ENCODE data around the gene STK38L. TPM values are rescaled to one million over a fixed set of nuclear protein-coding genes. Genes with fewer than 3 reads are reported as not detected.

Gene STK38L
- total RNA-seq, 1 donor from 2014 or later: 36.0 TPM

DNA sequence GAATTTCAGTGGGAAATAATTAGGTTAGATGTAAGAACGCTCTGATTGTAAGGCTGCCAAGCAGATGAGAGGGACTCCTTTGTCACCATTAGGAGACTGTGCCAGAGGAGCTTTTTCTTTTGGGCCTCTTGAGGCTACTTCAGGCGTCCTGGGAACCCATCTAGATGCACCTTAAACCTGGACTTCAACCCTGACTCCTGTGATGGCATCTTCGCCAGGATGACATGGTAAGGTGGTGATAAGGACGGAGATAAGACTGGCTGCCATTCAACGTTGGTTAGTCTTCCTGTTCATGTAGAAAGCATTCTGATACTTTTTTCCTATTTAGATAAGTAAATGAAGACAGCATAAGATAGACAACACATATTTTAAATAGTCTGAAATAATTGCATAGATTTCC is 36.3 kb downstream of the STK38L start:
- ATAC-seq: no peak
- no peak for DNase-seq
- no peak overlapping the region for H3K4me3 ChIP-seq
- no peaks in the 10 kb centered on the region for H3K27me3 ChIP-seq
- H3K4me1 ChIP-seq: peaks cover 17% of the 10 kb centered on the region
- no peaks in the 10 kb centered on the region for H3K9me3 ChIP-seq
- no peaks in the 10 kb centered on the region for H3K36me3 ChIP-seq
- no peak for TF ChIP-seq CTCF (IDR thresholded peaks at IDR 0.05)
- H3K27ac ChIP-seq: no peak overlapping the region
- intact Hi-C loops (cut with DNase I): no loop called here

GRCh38 chr12:27282754-27283153 is 38.7 kb downstream of the STK38L start:
- Histone ChIP-seq H3K36me3 (no peaks in the 10 kb centered on the region), H3K27ac (no peak overlapping the region), H3K4me1 (peaks cover 11% of the 10 kb centered on the region), H3K4me3 (no peak overlapping the region), H3K27me3 (no peaks in the 10 kb centered on the region), H3K9me3 (no peaks in the 10 kb centered on the region)
- no peak for TF ChIP-seq CTCF (IDR thresholded peaks at IDR 0.05)
- intact Hi-C loops (cut with DNase I): no loop called here
- no peak for DNase-seq
- no peak for ATAC-seq

GRCh38 chr12:27284021-27284420 is 39.9 kb downstream of the STK38L start:
- no peak for DNase-seq
- ATAC-seq: no peak
- Histone ChIP-seq H3K36me3 (no peaks in the 10 kb centered on the region), H3K4me3 (no peak overlapping the region), H3K9me3 (no peaks in the 10 kb centered on the region), H3K27ac (no peak overlapping the region), H3K4me1 (peaks cover 4% of the 10 kb centered on the region), H3K27me3 (no peaks in the 10 kb centered on the region)
- intact Hi-C loops (cut with DNase I): no loop called here
- TF ChIP-seq CTCF (IDR thresholded peaks at IDR 0.05): no peak

DNA sequence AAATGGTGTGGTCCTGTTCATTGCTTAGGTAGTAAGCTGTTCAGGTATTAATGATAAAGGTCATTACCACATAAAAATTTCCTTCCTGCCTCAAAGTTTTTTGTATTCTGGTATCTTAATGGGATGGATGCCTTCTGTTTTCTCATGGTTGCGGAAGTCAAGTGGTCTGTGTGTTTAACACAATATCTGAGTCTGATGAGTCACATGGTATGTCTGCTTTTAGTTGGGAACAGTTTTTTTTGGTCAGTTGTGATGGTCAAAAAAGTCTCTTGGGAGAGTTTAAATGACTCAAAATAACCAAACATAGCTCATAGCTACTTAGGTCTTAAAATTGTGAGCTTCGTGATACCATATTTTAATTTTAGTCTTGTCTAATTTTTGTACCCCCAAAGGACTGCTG is 40.7 kb downstream of the STK38L start:
- Histone ChIP-seq H3K36me3 (no peaks in the 10 kb centered on the region), H3K9me3 (no peaks in the 10 kb centered on the region), H3K27ac (no peak overlapping the region), H3K4me3 (no peak overlapping the region), H3K27me3 (no peaks in the 10 kb centered on the region), H3K4me1 (peaks cover 4% of the 10 kb centered on the region)
- TF ChIP-seq CTCF (IDR thresholded peaks at IDR 0.05): no peak
- DNase-seq (no peak), ATAC-seq (no peak)
- intact Hi-C loops (cut with DNase I): no loop called here

DNA sequence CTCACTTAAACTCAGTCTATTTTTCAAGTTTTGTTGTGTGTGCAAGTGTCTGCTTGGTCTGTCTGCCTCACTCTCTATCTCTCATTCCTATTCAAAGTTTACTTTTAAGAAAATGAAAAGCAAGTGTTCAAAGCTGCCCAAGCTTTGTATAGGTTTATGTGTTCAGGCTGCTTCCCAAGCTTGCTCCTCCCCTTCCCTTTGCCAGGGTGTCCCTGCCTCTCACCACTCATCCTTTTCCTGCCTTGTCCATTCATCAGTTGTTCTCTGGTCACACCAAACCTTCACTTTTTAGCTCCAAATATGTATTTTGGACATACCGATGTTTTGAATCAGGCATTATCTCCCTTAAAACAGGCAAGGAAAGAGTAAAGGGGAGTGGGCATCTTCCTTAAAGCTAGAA is 41.3 kb downstream of the STK38L start:
- Histone ChIP-seq H3K9me3 (no peaks in the 10 kb centered on the region), H3K27ac (no peak overlapping the region), H3K4me3 (no peak overlapping the region), H3K36me3 (no peaks in the 10 kb centered on the region), H3K27me3 (no peaks in the 10 kb centered on the region), H3K4me1 (peaks cover 4% of the 10 kb centered on the region)
- no peak for ATAC-seq
- intact Hi-C loops (cut with DNase I): no loop called here
- DNase-seq: no peak
- no peak for TF ChIP-seq CTCF (IDR thresholded peaks at IDR 0.05)

GRCh38 chr12:27289414-27289813 is 45.3 kb downstream of the STK38L start:
- H3K9me3 ChIP-seq: no peaks in the 10 kb centered on the region
- no peak overlapping the region for H3K4me3 ChIP-seq
- no peak overlapping the region for H3K27ac ChIP-seq
- no peak for TF ChIP-seq CTCF (IDR thresholded peaks at IDR 0.05)
- peaks cover 4% of the 10 kb centered on the region for H3K4me1 ChIP-seq
- intact Hi-C loops (cut with DNase I): no loop called here
- ATAC-seq (no peak), DNase-seq (no peak)
- H3K36me3 ChIP-seq: no peaks in the 10 kb centered on the region
- H3K27me3 ChIP-seq: no peaks in the 10 kb centered on the region

All from upper lobe of right lung (tissue), 1 donor.